ENCODE measurements around the gene PRR3. TPM values are rescaled to one million over a fixed set of nuclear protein-coding genes. Genes with fewer than 3 reads are reported as not detected.
A peak's percentile ranks its signal among the peaks of the same experiment; 100 is the strongest.

PRR3 gene
- polyA plus RNA-seq, 1 of the 3 experiments (the other 2 are of a cell fraction) = 21.2 TPM

DNA sequence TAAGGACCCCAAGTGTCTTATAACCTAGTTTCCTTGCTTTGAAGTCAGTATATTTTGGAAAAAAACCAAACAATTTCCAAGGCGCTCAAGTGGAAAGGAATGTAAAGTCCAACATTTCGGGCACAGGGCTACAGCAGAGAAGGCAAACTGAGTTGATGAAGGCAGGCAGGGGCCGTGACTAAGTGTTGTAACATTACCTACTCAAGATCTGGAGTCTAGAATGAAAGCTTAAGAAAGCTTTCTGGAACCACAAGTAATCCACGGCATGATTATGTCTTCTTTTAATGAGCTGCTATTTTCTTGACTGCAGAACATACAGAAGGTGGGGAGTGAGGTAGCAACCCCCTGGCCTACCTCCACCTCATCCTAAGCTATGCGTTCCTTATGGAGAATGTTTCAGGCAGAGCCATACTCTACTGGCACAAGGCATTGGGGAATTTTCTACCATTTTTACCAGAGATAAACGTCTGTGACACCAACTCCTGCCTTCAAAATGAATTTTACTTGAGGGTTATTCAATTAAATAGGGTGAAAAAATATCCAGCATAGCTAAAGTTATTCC, 55.7 kb downstream of the PRR3 start:
- H3K27me3 ChIP-seq (ENCODE audit: insufficient read depth) = no peaks in the 10 kb centered on the region
- CTCF ChIA-PET = interaction anchor here (0.9 to 3.8 kb wide), 12 partner anchors 9 to 164 kb away, joined by 3 to 33 read pairs (median 4); partner anchors contain the start of gene DHX16
- POLR2A ChIA-PET = interaction anchor here (0.5 to 4.7 kb wide), 9 partner anchors 9 to 1096 kb away, joined by 3 to 32 read pairs (median 7); partner anchors contain the start of genes ABCF1, MDC1 and PRR3
- no peak overlapping the region for H3K9ac ChIP-seq
- H2AFZ ChIP-seq (ENCODE audit: low read depth) = no peak overlapping the region
- H3K79me2 ChIP-seq (ENCODE audit: insufficient read depth) = peaks cover 69% of the 10 kb centered on the region
- peaks cover 16% of the 10 kb centered on the region for H4K20me1 ChIP-seq (ENCODE audit: insufficient read depth)
- H3K4me2 ChIP-seq = peak overlapping the region; percentile 85; the same call in 1 of the 2 replicates
- H3K36me3 ChIP-seq (replicated peaks in 1 of 2; ENCODE audit: control insufficient read depth in 1 of 2, insufficient read depth in 2 of 2, low read length in 1 of 2) = peaks cover 41 to 54% of the 10 kb centered on the region in 2 experiments
- DNase-seq = no peak
- peaks cover 48% of the 10 kb centered on the region for H3F3A ChIP-seq (replicated peaks; ENCODE audit: insufficient read depth)
- H3K4me1 ChIP-seq (ENCODE audit: control insufficient read depth in 1 of 2, insufficient read depth in 2 of 2, low read depth in 1 of 2, low read length in 1 of 2) = peaks cover 22 to 23% of the 10 kb centered on the region in 2 experiments
- H3K27ac ChIP-seq (ENCODE audit: low read depth in 2 of 2, low read length in 1 of 2) = peak overlapping the region; percentile 67 to 96
- H3K9me3 ChIP-seq = no peaks in the 10 kb centered on the region
- TF ChIP-seq POLR2AphosphoS5 (IDR thresholded peaks at IDR 0.05; ENCODE audit: low read depth, low read length) = peak; percentile 73
- no peak for TF ChIP-seq YY1 (IDR thresholded peaks at IDR 0.05; ENCODE audit: low read depth)
- no peak overlapping the region for H3K4me3 ChIP-seq (ENCODE audit: low read depth in 2 of 2, low read length in 1 of 2)
- WGBS (ENCODE audit: low lambda C conversion rate) = 73% methylated on average over 6 of the region's 6 CpGs
- no peaks in the 10 kb centered on the region for H3K9me2 ChIP-seq

Small RNA genes within 50 kb of the gene (small RNA-seq; reads per million reads assigned to genes)
- 0 to 4.1 (median 0.23) reads per million in 7 experiments for gene MIR877

Other genes with a start within 250 kb of the PRR3 start
- 6.5 and 7.4 TPM in 2 replicates for gene TRIM39, start 230.4 kb upstream of the PRR3 start, polyA plus RNA-seq (2012; rRNA removed)
- 68.8 and 108 TPM in 2 replicates for gene RPP21, start 212.1 kb upstream of the PRR3 start, polyA plus RNA-seq (2012; rRNA removed)
- 90.9 and 99.7 TPM in 2 replicates for gene HLA-E, start 67.8 kb upstream of the PRR3 start, polyA plus RNA-seq (2012; rRNA removed)
- 36.4 and 43.3 TPM in 2 replicates for gene GNL1, start 806 bp upstream of the PRR3 start, polyA plus RNA-seq (2012; rRNA removed)
- 42.5 and 53.4 TPM in 2 replicates for gene ABCF1, start 14.1 kb downstream of the PRR3 start, polyA plus RNA-seq (2012; rRNA removed)
- 16.8 and 22.1 TPM in 2 replicates for gene PPP1R10, start 59.9 kb downstream of the PRR3 start, polyA plus RNA-seq (2012; rRNA removed)
- gene MRPS18B, start 60.5 kb downstream of the PRR3 start, polyA plus RNA-seq (2012; rRNA removed) = 45.2 and 51.1 TPM in 2 replicates
- gene ATAT1, start 69.6 kb downstream of the PRR3 start, polyA plus RNA-seq (2012; rRNA removed) = 35.4 and 36.2 TPM in 2 replicates
- 11.7 and 14.3 TPM in 2 replicates for gene C6orf136, start 89.8 kb downstream of the PRR3 start, polyA plus RNA-seq (2012; rRNA removed)
- 59.8 and 63.3 TPM in 2 replicates for gene DHX16, start 115.7 kb downstream of the PRR3 start, polyA plus RNA-seq (2012; rRNA removed)
- gene PPP1R18, start 129.3 kb downstream of the PRR3 start, polyA plus RNA-seq (2012; rRNA removed) = 57.3 and 73.2 TPM in 2 replicates
- 19.7 and 26.8 TPM in 2 replicates for gene NRM, start 133.7 kb downstream of the PRR3 start, polyA plus RNA-seq (2012; rRNA removed)
- gene MDC1, start 160.0 kb downstream of the PRR3 start, polyA plus RNA-seq (2012; rRNA removed) = 5.9 and 10.4 TPM in 2 replicates
- gene TUBB, start 163.1 kb downstream of the PRR3 start, polyA plus RNA-seq (2012; rRNA removed) = 1,037 and 1,093 TPM in 2 replicates
- 457 and 462 TPM in 2 replicates for gene FLOT1, start 185.4 kb downstream of the PRR3 start, polyA plus RNA-seq (2012; rRNA removed)
- gene IER3, start 187.3 kb downstream of the PRR3 start, polyA plus RNA-seq (2012; rRNA removed) = 12.9 and 14.0 TPM in 2 replicates